DND-41 (cell line): ENCODE measurements around the gene LRIT2.

Source experiments
- ATAC-seq: fragments of 200-7000 bp; cut with Tn5 transposase; 3 replicates; pipeline ENCODE4 v1.9.1; 2021; ENCODE audit warnings: low read depth; ENCODE audit not compliant: insufficient read depth
- DNase-seq: peaks from one replicate; pipeline ENCODE4 v3.0.0-alpha.2; 2020
- H2AFZ ChIP-seq: 2 replicates; pipeline ENCODE4 v1.6.0; 2012; ENCODE audit warnings: low read depth, low read length
- H3K27ac ChIP-seq: 2 replicates; pipeline ENCODE4 v1.5.1; 2012; ENCODE audit warnings: low read length, inconsistent platforms
- H3K27me3 ChIP-seq: fragments of 200-600 bp; sonication (generic); 2 replicates; pipeline ENCODE4 v1.6.0; 2012; ENCODE audit warnings: low read length, mild to moderate bottlenecking, inconsistent platforms; ENCODE audit not compliant: insufficient read depth, poor library complexity
- H3K36me3 ChIP-seq: 2 replicates; pipeline ENCODE4 v1.5.1; 2012; ENCODE audit warnings: low read length, inconsistent platforms; ENCODE audit not compliant: insufficient read depth
- H3K4me1 ChIP-seq: 2 replicates; pipeline ENCODE4 v1.5.1; 2012; ENCODE audit warnings: mild to moderate bottlenecking, low read length; ENCODE audit not compliant: insufficient read depth
- H3K4me2 ChIP-seq: 2 replicates; pipeline ENCODE4 v1.6.0; 2012; ENCODE audit warnings: mild to moderate bottlenecking, moderate library complexity, low read length, inconsistent platforms; ENCODE audit not compliant: insufficient read depth
- H3K4me3 ChIP-seq, 2 experiments: fragments of 200-600 bp in 1 of 2; shearing (Covaris generic) in 1 of 2; 2 replicates each; pipeline ENCODE4 v1.5.1; 2012 to 2016; ENCODE audit warnings: inconsistent platforms in 2 of 2, low read length in 2 of 2, mild to moderate bottlenecking in 2 of 2, low read depth in 1 of 2, moderate library complexity in 1 of 2
- H3K79me2 ChIP-seq: 2 replicates; pipeline ENCODE4 v1.6.0; 2012; ENCODE audit warnings: low read length, inconsistent platforms; ENCODE audit not compliant: insufficient read depth
- H3K9ac ChIP-seq: 2 replicates; pipeline ENCODE4 v1.6.0; 2012; ENCODE audit warnings: low read depth, mild to moderate bottlenecking, inconsistent platforms, low read length, moderate library complexity
- H3K9me3 ChIP-seq: 2 replicates; pipeline ENCODE4 v1.5.1; 2012; ENCODE audit warnings: low read length, moderate library complexity, mild to moderate bottlenecking, inconsistent platforms; ENCODE audit not compliant: insufficient read depth, severe bottlenecking
- H4K20me1 ChIP-seq: 2 replicates; pipeline ENCODE4 v1.6.0; 2012; ENCODE audit warnings: low read length; ENCODE audit not compliant: insufficient read depth
- CTCF ChIP-seq: IDR thresholded peaks from 2 replicates; pipeline ENCODE4 v1.5.1; 2012; ENCODE audit warnings: borderline replicate concordance, low read length, moderate library complexity, mild to moderate bottlenecking; ENCODE audit not compliant: poor library complexity, severe bottlenecking; ENCODE audit errors: extremely low read depth
- EZH2 ChIP-seq: IDR thresholded peaks from 3 replicates; pipeline ENCODE4 v1.6.1; 2012; ENCODE audit warnings: borderline replicate concordance, low read depth, mild to moderate bottlenecking, moderate library complexity, low read length, inconsistent platforms; ENCODE audit not compliant: severe bottlenecking

LRIT2 gene

GRCh38 chr10:84247496-84247895 lies 22.2 kb upstream of the LRIT2 start:
- no peaks in the 10 kb centered on the region for H4K20me1 ChIP-seq
- no peaks in the 10 kb centered on the region for H3K79me2 ChIP-seq
- peaks cover 6% of the 10 kb centered on the region for H3K27me3 ChIP-seq
- DNase-seq = no peak
- no peaks in the 10 kb centered on the region for H3K4me1 ChIP-seq
- no peak overlapping the region for H2AFZ ChIP-seq
- H3K9ac ChIP-seq = no peak overlapping the region
- H3K4me3 ChIP-seq = no peak overlapping the region
- no peaks in the 10 kb centered on the region for H3K9me3 ChIP-seq
- no peak overlapping the region for H3K27ac ChIP-seq
- H3K36me3 ChIP-seq = no peaks in the 10 kb centered on the region
- TF ChIP-seq CTCF (no peak), EZH2 (no peak)
- H3K4me2 ChIP-seq = no peak overlapping the region
- no peak for ATAC-seq

GRCh38 chr10:84244651-84245270 lies 19.4 kb upstream of the LRIT2 start, which contains the start of gene RGR:
Gene RGR (plus strand): TSS chr10:84245053. CDS start chr10:84245091, 38 bp downstream.
- no peak for ATAC-seq
- no peak within 1 kb of the TSS for H3K4me3 ChIP-seq
- DNase-seq = no peak
- no peak within 1 kb of the TSS for H3K9ac ChIP-seq
- no peaks in the 10 kb centered on the region for H3K36me3 ChIP-seq
- H4K20me1 ChIP-seq = no peaks in the 10 kb centered on the region
- no peaks in the 10 kb centered on the region for H3K9me3 ChIP-seq
- no peak within 1 kb of the TSS for H3K27ac ChIP-seq
- TF ChIP-seq EZH2 (no peak), CTCF (no peak)
- no peak within 1 kb of the TSS for H3K4me2 ChIP-seq
- H3K27me3 ChIP-seq = peaks cover 10% of the 10 kb centered on the region
- H3K4me1 ChIP-seq = no peaks in the 10 kb centered on the region
- H2AFZ ChIP-seq = no peak within 1 kb of the TSS
- H3K79me2 ChIP-seq = no peaks in the 10 kb centered on the region

- DNase-seq (no peak), ATAC-seq (no peak)
- Histone ChIP-seq H3K9ac (no peak overlapping the region), H2AFZ (no peak overlapping the region), H3K27me3 (peaks cover 10% of the 10 kb centered on the region), H3K4me2 (no peak overlapping the region), H3K4me3 (no peak overlapping the region), H3K4me1 (no peaks in the 10 kb centered on the region), H4K20me1 (no peaks in the 10 kb centered on the region), H3K9me3 (no peaks in the 10 kb centered on the region), H3K79me2 (no peaks in the 10 kb centered on the region), H3K36me3 (no peaks in the 10 kb centered on the region), H3K27ac (no peak overlapping the region)
- TF ChIP-seq EZH2 = no peak
- no peak for TF ChIP-seq CTCF
Observed at GRCh38 chr10:84243759-84244158, 18.4 kb upstream of the LRIT2 start.
